D721Med (cell line): ENCODE results near the gene OSMR.

Experiments
- DNase-seq: peaks from one replicate; pipeline ENCODE4 v3.0.0; 2011; ENCODE audit warnings: low spot score; ENCODE audit not compliant: insufficient read length
- FAIRE-seq: peaks from 2 replicates; lab custom pipeline; 2011; peaks lifted over from hg19 to GRCh38; lab: Jason Lieb, UNC
- TF ChIP-seq, protein P1 (sequence below): IDR thresholded peaks from 2 replicates; pipeline ENCODE4 v1.5.1; 2012; ENCODE audit warnings: mild to moderate bottlenecking, control low read depth; ENCODE audit not compliant: insufficient read depth; ENCODE audit errors: missing control alignments

Gene OSMR

DNA sequence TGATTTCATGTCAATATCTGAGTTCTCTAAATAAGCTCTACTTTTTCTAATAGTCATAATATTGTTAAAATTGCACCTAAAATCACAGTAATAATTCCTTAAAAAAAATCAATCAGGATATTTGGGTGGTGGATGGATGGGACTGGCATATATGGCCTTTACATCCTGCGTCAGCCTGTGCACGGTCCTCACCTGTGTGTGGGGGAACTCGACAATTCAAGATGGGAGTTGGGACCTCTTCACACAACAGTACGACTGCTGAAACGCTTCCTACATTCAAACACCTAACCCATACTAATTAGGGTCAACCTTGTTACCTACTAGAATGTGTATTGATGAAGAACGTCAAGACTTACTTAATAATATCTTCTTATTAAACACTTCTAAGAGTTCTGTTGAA lies 90.5 kb downstream of the OSMR start:
- TF ChIP-seq, protein P1, sequence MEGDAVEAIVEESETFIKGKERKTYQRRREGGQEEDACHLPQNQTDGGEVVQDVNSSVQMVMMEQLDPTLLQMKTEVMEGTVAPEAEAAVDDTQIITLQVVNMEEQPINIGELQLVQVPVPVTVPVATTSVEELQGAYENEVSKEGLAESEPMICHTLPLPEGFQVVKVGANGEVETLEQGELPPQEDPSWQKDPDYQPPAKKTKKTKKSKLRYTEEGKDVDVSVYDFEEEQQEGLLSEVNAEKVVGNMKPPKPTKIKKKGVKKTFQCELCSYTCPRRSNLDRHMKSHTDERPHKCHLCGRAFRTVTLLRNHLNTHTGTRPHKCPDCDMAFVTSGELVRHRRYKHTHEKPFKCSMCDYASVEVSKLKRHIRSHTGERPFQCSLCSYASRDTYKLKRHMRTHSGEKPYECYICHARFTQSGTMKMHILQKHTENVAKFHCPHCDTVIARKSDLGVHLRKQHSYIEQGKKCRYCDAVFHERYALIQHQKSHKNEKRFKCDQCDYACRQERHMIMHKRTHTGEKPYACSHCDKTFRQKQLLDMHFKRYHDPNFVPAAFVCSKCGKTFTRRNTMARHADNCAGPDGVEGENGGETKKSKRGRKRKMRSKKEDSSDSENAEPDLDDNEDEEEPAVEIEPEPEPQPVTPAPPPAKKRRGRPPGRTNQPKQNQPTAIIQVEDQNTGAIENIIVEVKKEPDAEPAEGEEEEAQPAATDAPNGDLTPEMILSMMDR = no peak
- FAIRE-seq = no peak
- DNase-seq = no peak

DNA sequence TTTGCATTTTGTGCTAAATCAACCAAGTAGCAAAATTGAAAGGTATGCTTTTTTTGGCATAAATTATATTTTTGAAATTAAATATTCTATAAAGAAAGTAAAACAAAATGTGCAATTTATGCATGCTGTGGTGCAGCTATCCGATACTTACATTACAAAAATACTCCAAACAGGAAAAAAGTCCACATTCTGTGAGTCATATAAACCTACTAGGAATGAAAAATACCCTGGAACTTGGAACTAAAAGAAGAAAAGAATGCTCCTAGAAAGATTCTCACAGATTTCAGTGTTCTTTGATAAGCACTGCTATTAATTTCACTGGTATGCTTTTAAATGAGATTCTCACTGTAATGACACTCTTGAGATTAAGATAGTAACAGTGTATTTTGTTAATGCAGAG lies 92.6 kb downstream of the OSMR start:
- TF ChIP-seq, protein P1 = no peak
- DNase-seq (no peak), FAIRE-seq (no peak)

DNA sequence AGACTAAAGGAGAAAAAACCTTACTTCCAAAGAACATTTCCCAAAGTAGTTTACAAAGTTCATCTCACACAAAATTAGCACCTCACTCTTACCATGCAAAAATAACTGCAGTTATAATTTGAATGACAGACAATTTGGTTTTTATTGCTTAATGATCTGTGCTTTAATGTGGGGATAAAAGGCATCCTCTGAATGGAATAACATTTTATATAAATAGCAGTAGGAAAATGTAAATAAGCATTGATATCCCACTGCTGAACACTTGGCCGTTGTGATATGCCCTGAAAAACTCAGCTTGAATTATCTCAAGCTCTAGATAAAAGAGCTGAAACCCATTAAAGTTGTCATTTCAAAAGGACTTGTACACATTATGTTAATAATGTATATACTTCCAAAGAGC lies 93.2 kb downstream of the OSMR start:
- FAIRE-seq (no peak), DNase-seq (no peak)
- TF ChIP-seq, protein P1 = no peak

DNA sequence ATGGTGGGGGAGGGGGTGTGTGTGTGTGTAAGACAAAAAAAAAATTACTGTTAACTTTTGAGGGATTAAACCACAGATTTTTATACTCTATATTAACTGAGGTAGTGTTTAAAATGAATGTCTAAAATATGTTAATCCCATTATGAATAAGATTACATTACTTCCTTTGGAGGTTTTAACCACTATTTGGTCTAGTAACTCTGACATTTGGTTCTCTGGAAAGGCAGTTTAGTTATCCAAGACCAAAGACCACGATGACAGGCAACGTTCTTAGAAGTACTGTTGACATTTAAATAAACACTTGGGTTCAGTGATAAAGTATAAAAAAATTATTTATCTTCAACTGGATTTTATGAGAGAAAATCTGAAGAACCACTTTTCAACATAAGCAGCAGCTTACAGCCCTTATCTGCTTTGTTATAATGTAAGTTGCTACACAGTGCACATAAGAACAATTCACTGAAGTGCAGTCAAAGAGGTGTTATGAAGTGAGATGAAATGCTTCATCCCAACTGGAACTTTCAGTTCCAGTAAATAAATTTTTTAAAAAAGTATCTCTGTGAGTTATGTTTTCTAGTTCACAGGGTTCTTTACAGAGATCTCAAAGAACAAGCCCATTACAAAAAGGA lies 94.5 kb downstream of the OSMR start:
- DNase-seq (no peak), FAIRE-seq (no peak)
- TF ChIP-seq, protein P1 = no peak

DNA sequence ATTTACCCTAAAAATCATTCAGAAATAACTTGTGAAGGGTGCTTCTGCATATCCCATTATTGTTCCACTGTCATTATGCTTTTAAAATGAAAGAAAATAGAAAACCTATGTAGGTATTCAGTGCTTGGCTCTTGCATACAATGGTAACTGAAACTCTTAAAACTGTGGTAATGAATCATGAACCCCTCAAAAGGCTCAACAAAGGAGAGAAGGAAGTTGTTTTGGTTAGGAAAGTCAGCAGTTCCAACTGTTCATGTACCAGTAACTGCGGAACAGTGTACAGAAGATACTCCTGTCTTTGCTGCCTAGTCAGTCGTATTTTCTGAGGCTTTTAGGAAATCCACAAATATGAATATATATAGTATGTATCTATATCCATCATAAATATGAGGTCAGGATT lies 96.1 kb downstream of the OSMR start:
- TF ChIP-seq, protein P1 = no peak
- FAIRE-seq = no peak
- DNase-seq = no peak

DNA sequence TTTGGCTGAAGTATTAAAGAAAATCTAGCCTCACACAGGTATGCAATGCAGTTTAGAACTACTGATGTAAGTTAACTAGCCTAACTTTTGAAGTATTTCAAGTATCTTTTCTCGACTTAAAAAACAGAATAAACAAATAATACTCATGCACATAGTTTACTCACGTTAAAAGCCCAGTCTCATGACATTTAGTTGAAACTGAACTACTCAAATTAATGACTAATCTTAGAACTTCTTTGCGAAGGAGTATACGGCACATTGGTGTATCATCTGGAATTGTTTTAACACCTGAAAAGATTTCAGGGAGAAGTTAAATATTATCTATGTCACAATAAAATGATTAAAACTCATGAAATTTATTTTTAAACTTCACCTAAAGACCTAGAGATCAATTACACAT lies 98.5 kb downstream of the OSMR start:
- DNase-seq (no peak), FAIRE-seq (peak; percentile 53)
- TF ChIP-seq, protein P1 = no peak

DNA sequence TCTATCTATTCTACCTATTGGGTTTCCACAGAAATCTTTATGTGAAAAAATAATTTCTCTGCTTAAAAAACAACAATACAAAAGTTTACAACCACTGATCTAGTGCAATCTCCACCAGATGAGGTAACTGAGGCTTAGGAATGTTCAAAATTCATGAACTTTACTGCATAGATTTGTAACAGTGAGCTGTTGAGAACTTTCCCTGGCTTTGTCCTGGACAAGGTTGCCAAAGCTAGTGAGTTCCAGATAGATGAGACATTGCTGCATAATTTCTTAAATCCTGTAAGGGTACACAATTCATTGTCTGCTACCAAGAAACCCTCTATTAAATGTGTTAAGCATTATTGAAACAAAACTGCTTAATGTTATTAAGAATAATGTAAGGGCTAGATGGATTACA lies 102.7 kb downstream of the OSMR start:
- no peak for FAIRE-seq
- DNase-seq = no peak
- TF ChIP-seq, protein P1 = no peak
